Body of pancreas (tissue), 4 donors: ENCODE measurements around the gene ARL10. TPM values are rescaled to one million over a fixed set of nuclear protein-coding genes. Genes with fewer than 3 reads are reported as not detected.
A peak's percentile ranks its signal among the peaks of the same experiment; 100 is the strongest.

ENCODE experiments used
- ATAC-seq: fragments of 150-250 bp; one replicate; pipeline ENCODE4 v1.9.1; 2016
- DNase-seq, 4 donors: peaks; one replicate each; pipeline ENCODE4 v3.0.0-alpha.2; 2019
- H3K27ac ChIP-seq, 4 donors: fragments of 200-600 bp; sonication (generic); 1 replicate in 3 of 4; 2 replicates in 1 of 4; pipeline versions ENCODE4 v1.5.1 to v1.6.1; 2016 to 2019; ENCODE audit warnings: mild to moderate bottlenecking in 1 of 4, mixed read lengths in 1 of 4, moderate library complexity in 1 of 4
- H3K27me3 ChIP-seq, 2 donors: fragments of 200-600 bp; sonication (generic); one replicate each; pipeline ENCODE4 v1.6.0; 2016; ENCODE audit warnings: mild to moderate bottlenecking in 1 of 2
- H3K36me3 ChIP-seq, 2 donors: fragments of 200-600 bp; sonication (generic); replicated peaks in 1 of 2; 2 replicates each; pipeline ENCODE4 v1.5.1; 2016; ENCODE audit warnings: low read depth in 2 of 2; ENCODE audit not compliant: insufficient read depth in 1 of 2
- H3K4me1 ChIP-seq: fragments of 200-600 bp; sonication (generic); one replicate; pipeline ENCODE4 v1.6.0; 2016
- H3K4me3 ChIP-seq, 2 donors: fragments of 200-600 bp; sonication (generic); 1 replicate in 1 of 2; 2 replicates in 1 of 2; pipeline ENCODE4 v1.5.1; 2016 to 2019
- H3K9me3 ChIP-seq, 3 donors: fragments of 200-600 bp; sonication (generic); 1 replicate in 2 of 3; 2 replicates in 1 of 3; pipeline ENCODE4 v1.5.1; 2016
- POLR2A ChIP-seq, 3 donors: fragments of 450-650 bp; IDR thresholded peaks; one replicate each; pipeline ENCODE4 v1.6.1; 2016; ENCODE audit warnings: antibody characterized with exemption in 3 of 3, mild to moderate bottlenecking in 2 of 3
- WGBS, 2 donors: methylation state at CpG; one replicate each; pipeline ENCODE4 v1.1.5; 2017; 5-methylcytosine and 5-hydroxymethylcytosine counted together
- intact Hi-C: fragments of 100-400 bp; cut with DNase I; formaldehyde crosslinking; loops from one replicate; pipeline ENCODE4 v1.15.1; 2023
- total RNA-seq, 2 donors: library from RNA; depleted of rRNA; stranded (reverse); fragments of >200 nt; gene quantifications; one replicate each; pipeline ENCODE4 v1.1.0, GENCODE V29; 2016
- TF ChIP-seq, protein P1 (sequence below), 7 experiments: fragments of 450-650 bp in 4 of 7; fragments of 200-600 bp in 3 of 7; sonication (generic) in 3 of 7; IDR thresholded peaks; one replicate each; pipeline ENCODE4 v1.5.1; 2016 to 2019; ENCODE audit warnings: antibody characterized with exemption in 7 of 7

The ARL10 gene
- total RNA-seq, 2 donors from 2014 or later, result 2.9 to 3.3 TPM

DNA sequence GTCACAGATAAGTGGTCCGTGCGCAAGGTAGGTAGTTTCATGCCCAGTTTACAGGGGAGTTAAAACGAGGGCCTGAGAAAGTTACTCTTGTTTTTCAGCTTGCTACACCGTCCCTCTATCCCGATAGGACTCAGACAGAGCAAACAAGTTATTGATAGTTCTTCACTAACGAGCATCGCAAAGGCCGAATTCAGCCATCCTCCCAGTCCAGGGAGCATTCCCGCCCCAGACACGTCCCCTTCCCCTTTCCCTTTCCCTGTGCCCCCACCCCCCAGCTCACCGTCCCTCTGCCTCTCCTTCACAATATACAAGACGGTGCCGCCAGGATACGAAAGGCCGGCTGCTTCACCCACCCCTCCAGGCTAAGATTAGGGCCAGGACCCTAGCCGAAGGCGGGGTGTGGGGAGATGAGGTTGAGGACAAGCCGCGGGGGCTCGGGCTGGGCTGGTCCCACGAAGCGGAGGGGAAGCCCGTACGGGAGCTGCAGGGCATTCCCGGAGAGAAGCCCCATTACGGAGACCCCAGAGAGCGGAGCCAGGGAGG lies 4.3 kb upstream of the ARL10 start:
- Histone ChIP-seq H3K4me1 (peaks cover 25% of the 10 kb centered on the region), H3K27me3 (no peaks in the 10 kb centered on the region), H3K27ac (peak overlapping the region in 3 of 4 donors; percentile 81 to 90 (median 81)), H3K4me3 (peak overlapping the region; percentile 68 to 99), H3K9me3 (no peaks in the 10 kb centered on the region), H3K36me3 (no peaks in the 10 kb centered on the region)
- peak; percentile 24 for ATAC-seq
- WGBS, 2 donors, result 1% methylated on average over 21 to 27 of the region's 27 CpGs
- DNase-seq, result peak; percentile 18 to 29 (median 22)
- TF ChIP-seq, protein P1, sequence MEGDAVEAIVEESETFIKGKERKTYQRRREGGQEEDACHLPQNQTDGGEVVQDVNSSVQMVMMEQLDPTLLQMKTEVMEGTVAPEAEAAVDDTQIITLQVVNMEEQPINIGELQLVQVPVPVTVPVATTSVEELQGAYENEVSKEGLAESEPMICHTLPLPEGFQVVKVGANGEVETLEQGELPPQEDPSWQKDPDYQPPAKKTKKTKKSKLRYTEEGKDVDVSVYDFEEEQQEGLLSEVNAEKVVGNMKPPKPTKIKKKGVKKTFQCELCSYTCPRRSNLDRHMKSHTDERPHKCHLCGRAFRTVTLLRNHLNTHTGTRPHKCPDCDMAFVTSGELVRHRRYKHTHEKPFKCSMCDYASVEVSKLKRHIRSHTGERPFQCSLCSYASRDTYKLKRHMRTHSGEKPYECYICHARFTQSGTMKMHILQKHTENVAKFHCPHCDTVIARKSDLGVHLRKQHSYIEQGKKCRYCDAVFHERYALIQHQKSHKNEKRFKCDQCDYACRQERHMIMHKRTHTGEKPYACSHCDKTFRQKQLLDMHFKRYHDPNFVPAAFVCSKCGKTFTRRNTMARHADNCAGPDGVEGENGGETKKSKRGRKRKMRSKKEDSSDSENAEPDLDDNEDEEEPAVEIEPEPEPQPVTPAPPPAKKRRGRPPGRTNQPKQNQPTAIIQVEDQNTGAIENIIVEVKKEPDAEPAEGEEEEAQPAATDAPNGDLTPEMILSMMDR (IDR thresholded peaks at IDR 0.05), result no peak
- no peak for TF ChIP-seq POLR2A (IDR thresholded peaks at IDR 0.05)
- intact Hi-C loops, result no loop called here

DNA sequence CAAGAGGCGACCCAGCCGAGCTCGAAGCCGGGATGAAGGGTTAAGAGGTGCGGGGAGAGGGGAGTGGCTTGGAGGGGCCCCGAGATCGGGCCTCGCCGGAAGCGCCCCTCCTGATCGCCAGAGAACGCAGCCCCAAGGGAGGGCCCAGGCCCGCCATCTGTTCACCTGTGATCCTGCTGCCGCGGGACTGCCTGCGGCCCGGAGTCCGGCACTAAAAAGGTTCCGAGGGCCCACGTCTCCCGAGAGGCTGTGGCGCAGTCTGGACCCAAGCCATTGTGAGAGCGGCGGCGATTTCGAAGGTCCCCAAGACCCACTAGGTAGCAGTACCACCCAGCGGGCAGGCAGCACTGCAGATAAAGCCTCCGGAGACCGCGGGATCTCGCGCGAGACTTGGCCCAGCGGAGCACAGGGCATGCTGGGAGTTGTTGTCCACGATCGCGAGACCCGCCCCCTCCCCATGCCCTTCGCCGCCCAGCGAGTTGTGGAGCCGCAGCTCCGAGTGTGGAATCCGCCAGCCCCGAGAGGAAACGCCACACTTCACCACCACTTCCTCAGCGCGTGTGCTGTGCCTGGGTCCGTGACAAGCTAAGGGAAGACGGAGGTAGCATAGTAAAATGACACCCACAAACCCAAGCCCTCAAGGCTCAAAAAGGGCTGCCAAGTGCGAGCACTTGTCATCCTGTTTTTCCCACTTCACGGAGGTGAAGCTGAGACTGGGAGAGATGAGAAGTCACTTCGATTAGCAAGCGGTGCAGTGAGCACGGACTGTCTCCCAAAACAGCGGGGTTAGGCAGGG lies 3.7 kb upstream of the ARL10 start, which contains the start of gene KIAA1191:
KIAA1191 (minus strand) TSS at position 328 of the 796 bp plus-strand sequence. CDS start 2,256 bp downstream, outside the sequence.
- H3K9me3 ChIP-seq, result no peaks in the 10 kb centered on the region
- intact Hi-C loops, result no loop called here
- peak; percentile 87 to 96 (median 95) for TF ChIP-seq POLR2A (IDR thresholded peaks at IDR 0.05)
- TF ChIP-seq, protein P1 (IDR thresholded peaks at IDR 0.05), result peak in 4 of 7 experiments; percentile 10 to 37 (median 34)
- WGBS, 2 donors, result 2 to 5% methylated on average over 10 to 54 of the region's 56 CpGs
- H3K36me3 ChIP-seq, result no peaks in the 10 kb centered on the region
- peak within 1 kb of the TSS; percentile 59 to 90 (median 81) for H3K27ac ChIP-seq
- ATAC-seq (peak; percentile 98), DNase-seq (peak; percentile 92 to 96 (median 94))
- no peaks in the 10 kb centered on the region for H3K27me3 ChIP-seq
- H3K4me1 ChIP-seq, result peaks cover 28% of the 10 kb centered on the region
- H3K4me3 ChIP-seq, result peak within 1 kb of the TSS; percentile 68 to 99

DNA sequence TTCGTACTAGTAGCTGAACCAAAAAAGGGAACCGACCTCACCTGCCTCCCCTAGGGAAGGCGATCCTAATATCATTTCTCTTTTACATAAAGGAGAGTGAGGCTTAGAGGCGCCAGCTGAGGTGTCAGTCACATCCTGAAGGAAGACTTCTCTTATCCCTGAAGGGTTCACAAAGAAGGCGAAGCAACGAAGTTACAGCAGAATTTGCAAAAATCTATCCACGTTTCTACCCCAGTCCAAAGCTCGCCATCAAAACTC lies 3.1 kb upstream of the ARL10 start:
- peak overlapping the region in 1 of 4 donors; percentile 81 for H3K27ac ChIP-seq
- H3K36me3 ChIP-seq, result no peaks in the 10 kb centered on the region
- ATAC-seq, result no peak
- TF ChIP-seq, protein P1 (IDR thresholded peaks at IDR 0.05), result no peak
- no peak for TF ChIP-seq POLR2A (IDR thresholded peaks at IDR 0.05)
- intact Hi-C loops, result no loop called here
- no peaks in the 10 kb centered on the region for H3K9me3 ChIP-seq
- DNase-seq, result no peak
- peaks cover 28% of the 10 kb centered on the region for H3K4me1 ChIP-seq
- WGBS, 2 donors, result 60 to 80% methylated on average over 8 of the region's 8 CpGs
- H3K27me3 ChIP-seq, result no peaks in the 10 kb centered on the region
- no peak overlapping the region for H3K4me3 ChIP-seq

DNA sequence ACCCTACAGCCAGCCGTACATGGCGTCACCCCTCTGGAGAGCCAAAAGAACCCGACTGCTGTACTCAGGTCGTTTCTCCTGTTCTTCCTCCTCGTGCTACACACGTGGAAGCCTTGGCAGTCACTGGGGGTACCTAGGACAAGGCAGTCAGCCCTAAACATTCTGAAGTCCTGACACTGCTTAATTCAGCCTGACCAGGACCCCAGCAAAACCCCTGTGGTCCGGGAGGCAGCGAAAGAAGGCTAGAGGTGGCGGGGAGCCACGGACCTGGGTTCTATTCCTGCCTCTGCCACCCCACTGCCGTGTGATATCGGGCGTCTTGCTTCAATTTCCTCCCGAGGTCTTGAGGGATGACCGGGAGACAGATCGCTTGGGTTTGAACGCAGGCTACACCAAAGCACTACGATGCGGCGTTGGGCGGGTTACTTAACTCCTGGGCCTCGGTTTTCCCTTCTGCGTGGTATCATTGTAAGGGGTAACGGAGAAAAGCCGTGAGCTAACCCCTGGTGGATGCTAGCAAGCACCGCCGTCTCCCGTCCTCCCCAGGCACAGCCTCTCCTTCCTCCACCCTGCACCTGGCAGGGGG lies 429 bp upstream of the ARL10 start:
- H3K27ac ChIP-seq, result peak overlapping the region in 1 of 4 donors; percentile 29
- H3K4me1 ChIP-seq, result peaks cover 23% of the 10 kb centered on the region
- TF ChIP-seq, protein P1 (IDR thresholded peaks at IDR 0.05), result no peak
- no peak for TF ChIP-seq POLR2A (IDR thresholded peaks at IDR 0.05)
- no peaks in the 10 kb centered on the region for H3K27me3 ChIP-seq
- peak overlapping the region; percentile 36 to 52 for H3K4me3 ChIP-seq
- WGBS, 2 donors, result 16 to 25% methylated on average over 9 to 28 of the region's 28 CpGs
- intact Hi-C loops, result no loop called here
- H3K36me3 ChIP-seq, result no peaks in the 10 kb centered on the region
- ATAC-seq (no peak), DNase-seq (no peak)
- H3K9me3 ChIP-seq, result no peaks in the 10 kb centered on the region
